Large intestine (tissue), 3 donors: ENCODE data around the gene SAFB. TPM values are rescaled to one million over a fixed set of nuclear protein-coding genes. Genes with fewer than 3 reads are reported as not detected.

Experiments
- DNase-seq, 2 donors: peaks; one replicate each; pipeline versions ENCODE4 v3.0.0 to v3.0.0-alpha.2; 2013
- H3K27ac ChIP-seq: one replicate; pipeline ENCODE4 v1.5.1; 2013; ENCODE audit warnings: low read length
- H3K27me3 ChIP-seq: 2 replicates; pipeline ENCODE4 v1.6.1; 2013; ENCODE audit warnings: low read length; ENCODE audit not compliant: control insufficient read depth, insufficient read depth
- H3K36me3 ChIP-seq: 2 replicates; pipeline ENCODE4 v1.6.1; 2013; ENCODE audit warnings: low read length; ENCODE audit not compliant: control insufficient read depth, insufficient read depth
- H3K4me1 ChIP-seq: one replicate; pipeline ENCODE4 v1.6.1; 2013; ENCODE audit warnings: low read length; ENCODE audit not compliant: control insufficient read depth, insufficient read depth
- H3K4me3 ChIP-seq: one replicate; pipeline ENCODE4 v1.5.1; 2013; ENCODE audit warnings: low read length
- H3K9me3 ChIP-seq: one replicate; pipeline ENCODE4 v1.6.1; 2013; ENCODE audit warnings: mild to moderate bottlenecking, low read depth, low read length, moderate library complexity; ENCODE audit not compliant: control insufficient read depth
- WGBS: methylation state at CpG from one replicate; pipeline ENCODE4 v1.1.5; 2013; ENCODE audit warnings: low lambda C conversion rate; ENCODE audit not compliant: insufficient coverage; 5-methylcytosine and 5-hydroxymethylcytosine counted together
- polyA plus RNA-seq: library from polyadenylated mRNA; unstranded; fragments of 120-200 nt; gene quantifications from one replicate; pipeline ENCODE4 v1.2.1, GENCODE V29; 2013

SAFB gene
- polyA plus RNA-seq, 1 donor: 111 TPM

GRCh38 chr19:5713228-5713627 lies 90.3 kb downstream of the SAFB start:
- no peaks in the 10 kb centered on the region for H3K27me3 ChIP-seq
- peaks cover 50% of the 10 kb centered on the region for H3K36me3 ChIP-seq
- no peak for DNase-seq
- H3K4me1 ChIP-seq: peaks cover under 1% of the 10 kb centered on the region
- WGBS: no CpG with 5 or more reads among the region's 9 CpGs
- no peaks in the 10 kb centered on the region for H3K9me3 ChIP-seq
- no peak overlapping the region for H3K27ac ChIP-seq
- no peak overlapping the region for H3K4me3 ChIP-seq

- no peak overlapping the region for H3K4me3 ChIP-seq
- DNase-seq: no peak
- H3K4me1 ChIP-seq: peaks cover 8% of the 10 kb centered on the region
- WGBS: no CpG with 5 or more reads among the region's 10 CpGs
- peaks cover 44% of the 10 kb centered on the region for H3K36me3 ChIP-seq
- H3K9me3 ChIP-seq: no peaks in the 10 kb centered on the region
- H3K27me3 ChIP-seq: no peaks in the 10 kb centered on the region
- H3K27ac ChIP-seq: no peak overlapping the region
Measured at GRCh38 chr19:5714816-5715215, 91.9 kb downstream of the SAFB start.

DNA sequence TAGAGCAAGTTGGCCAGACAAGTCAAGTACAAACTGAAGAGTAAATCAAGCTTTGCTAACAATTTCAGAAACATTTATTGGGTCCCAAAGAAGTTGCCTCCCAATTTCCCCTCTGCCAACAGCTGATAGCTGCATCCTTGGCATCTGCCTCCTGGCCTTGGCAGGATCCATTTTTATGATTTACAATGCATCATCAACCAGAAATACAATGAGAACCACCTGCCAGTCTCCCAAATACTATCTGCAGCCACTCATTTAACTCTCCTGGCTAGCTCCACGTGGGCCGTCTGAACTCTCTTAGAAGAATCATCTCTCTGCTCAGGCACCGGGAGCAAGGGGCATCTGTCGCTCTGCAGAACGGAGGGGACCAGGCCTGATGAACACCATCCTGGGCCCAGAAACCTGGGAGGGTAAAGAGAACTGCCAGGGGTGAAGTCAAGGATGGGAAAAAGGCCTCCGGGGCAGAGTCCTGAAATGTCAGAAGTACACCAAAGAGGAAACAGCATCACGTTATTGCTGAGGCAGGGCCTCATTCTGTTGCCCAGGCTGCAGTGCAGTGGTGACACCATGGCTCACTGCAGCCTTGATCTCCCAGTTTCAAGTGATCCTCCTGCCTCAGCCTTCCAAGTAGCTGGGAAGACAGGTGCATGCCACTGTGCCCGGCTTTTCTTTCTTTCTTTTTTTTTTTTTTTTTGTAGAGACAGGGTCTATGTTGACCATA lies 94.5 kb downstream of the SAFB start:
- no peak for DNase-seq
- Histone ChIP-seq H3K4me1 (peaks cover 8% of the 10 kb centered on the region), H3K9me3 (no peaks in the 10 kb centered on the region), H3K4me3 (no peak overlapping the region), H3K27ac (no peak overlapping the region), H3K27me3 (no peaks in the 10 kb centered on the region), H3K36me3 (peaks cover 23% of the 10 kb centered on the region)
- WGBS: no CpG with 5 or more reads among the region's 8 CpGs

Other genes with a start within 250 kb of the SAFB start
- gene ZNRF4, start 167.7 kb upstream of the SAFB start, polyA plus RNA-seq: not detected
- gene TINCR, start 55.1 kb upstream of the SAFB start, polyA plus RNA-seq: 0.58 TPM
- 88.5 TPM for gene SAFB2, start 307 bp upstream of the SAFB start, polyA plus RNA-seq
- 48.0 TPM for gene MICOS13, start 57.4 kb downstream of the SAFB start, polyA plus RNA-seq
- 5.7 TPM for gene HSD11B1L, start 57.9 kb downstream of the SAFB start, polyA plus RNA-seq
- 1,331 TPM for gene RPL36, start 67.2 kb downstream of the SAFB start, polyA plus RNA-seq
- 54.0 TPM for gene LONP1, start 97.1 kb downstream of the SAFB start, polyA plus RNA-seq
- gene CATSPERD, start 97.6 kb downstream of the SAFB start, polyA plus RNA-seq: not detected
- 4.6 TPM for gene PRR22, start 161.7 kb downstream of the SAFB start, polyA plus RNA-seq
- gene DUS3L, start 168.1 kb downstream of the SAFB start, polyA plus RNA-seq: 34.6 TPM
- 2.3 TPM for gene NRTN, start 182.0 kb downstream of the SAFB start, polyA plus RNA-seq
- 0.99 TPM for gene FUT6, start 216.6 kb downstream of the SAFB start, polyA plus RNA-seq
- gene FUT3, start 228.4 kb downstream of the SAFB start, polyA plus RNA-seq: 1.0 TPM
- gene FUT5, start 247.5 kb downstream of the SAFB start, polyA plus RNA-seq: not detected